Osteoblast (primary cell): ENCODE results near the gene C2orf76. TPM values are rescaled to one million over a fixed set of nuclear protein-coding genes. Genes with fewer than 3 reads are reported as not detected.

Experiments
- DNase-seq: peaks from one replicate; pipeline ENCODE4 v3.0.0; 2011; ENCODE audit warnings: low spot score, mixed read lengths; ENCODE audit not compliant: insufficient read length; ENCODE audit errors: missing footprints
- H2AFZ ChIP-seq: 2 replicates; pipeline ENCODE4 v1.6.0; 2011; ENCODE audit warnings: mild to moderate bottlenecking, low read length
- H3K27ac ChIP-seq: 2 replicates; pipeline ENCODE4 v1.5.1; 2011; ENCODE audit warnings: mild to moderate bottlenecking, low read depth, low read length, moderate library complexity
- H3K27me3 ChIP-seq: 2 replicates; pipeline ENCODE4 v1.6.0; 2012; ENCODE audit warnings: mild to moderate bottlenecking, control low read depth, inconsistent platforms, low read length, moderate library complexity; ENCODE audit not compliant: insufficient read depth
- H3K36me3 ChIP-seq: 2 replicates; pipeline ENCODE4 v1.5.1; 2011; ENCODE audit warnings: mild to moderate bottlenecking, low read length, control low read depth, moderate library complexity; ENCODE audit not compliant: insufficient read depth
- H3K4me1 ChIP-seq: 2 replicates; pipeline ENCODE4 v1.5.1; 2011; ENCODE audit warnings: mild to moderate bottlenecking, low read length, control low read depth, moderate library complexity; ENCODE audit not compliant: insufficient read depth
- H3K4me2 ChIP-seq: 2 replicates; pipeline ENCODE4 v1.6.0; 2011; ENCODE audit warnings: mild to moderate bottlenecking, low read length; ENCODE audit not compliant: insufficient read depth
- H3K4me3 ChIP-seq: fragments of 200-600 bp; sonication (generic); 3 replicates; pipeline ENCODE4 v1.5.1; 2012; ENCODE audit warnings: mild to moderate bottlenecking, low read length, inconsistent platforms; ENCODE audit not compliant: insufficient read depth
- H3K79me2 ChIP-seq: 2 replicates; pipeline ENCODE4 v1.6.0; 2012; ENCODE audit warnings: mild to moderate bottlenecking, low read length, control low read depth, inconsistent platforms; ENCODE audit not compliant: insufficient read depth
- H3K9me3 ChIP-seq: 2 replicates; pipeline ENCODE4 v1.5.1; 2011; ENCODE audit warnings: low read depth, low read length, control low read depth
- H4K20me1 ChIP-seq: 2 replicates; pipeline ENCODE4 v1.6.0; 2012; ENCODE audit warnings: mild to moderate bottlenecking, low read length, control low read depth; ENCODE audit not compliant: insufficient read depth
- CTCF ChIP-seq: IDR thresholded peaks from 2 replicates; pipeline ENCODE4 v1.5.1; 2011; ENCODE audit warnings: mild to moderate bottlenecking, low read depth, low read length, moderate library complexity; ENCODE audit errors: extremely low read depth
- total RNA-seq: library from RNA; depleted of rRNA; stranded (reverse); fragments of >200 nt; gene quantifications from 2 replicates; pipeline ENCODE4 v1.2.3, GENCODE V29; 2012

The C2orf76 gene
- total RNA-seq, 1 donor = 6.5 TPM

- no peak for DNase-seq
- peak overlapping the region; percentile 72 for H2AFZ ChIP-seq
- H3K4me2 ChIP-seq = peak overlapping the region; percentile 84
- H3K79me2 ChIP-seq = no peaks in the 10 kb centered on the region
- no peaks in the 10 kb centered on the region for H3K36me3 ChIP-seq
- no peak for TF ChIP-seq CTCF
- no peak overlapping the region for H3K27ac ChIP-seq
- H3K27me3 ChIP-seq = no peaks in the 10 kb centered on the region
- no peaks in the 10 kb centered on the region for H4K20me1 ChIP-seq
- H3K4me1 ChIP-seq = no peaks in the 10 kb centered on the region
- no peaks in the 10 kb centered on the region for H3K9me3 ChIP-seq
- H3K4me3 ChIP-seq = peak overlapping the region; percentile 64
Observed at GRCh38 chr2:119305497-119306195, 61.0 kb downstream of the C2orf76 start.

- H2AFZ ChIP-seq = no peak overlapping the region
- H3K27ac ChIP-seq = no peak overlapping the region
- H3K4me1 ChIP-seq = no peaks in the 10 kb centered on the region
- H3K36me3 ChIP-seq = no peaks in the 10 kb centered on the region
- H3K79me2 ChIP-seq = no peaks in the 10 kb centered on the region
- H3K9me3 ChIP-seq = no peaks in the 10 kb centered on the region
- no peak for DNase-seq
- TF ChIP-seq CTCF = no peak
- H3K4me2 ChIP-seq = no peak overlapping the region
- H4K20me1 ChIP-seq = no peaks in the 10 kb centered on the region
- no peak overlapping the region for H3K4me3 ChIP-seq
- H3K27me3 ChIP-seq = no peaks in the 10 kb centered on the region
Observed at GRCh38 chr2:119304847-119305246, 61.8 kb downstream of the C2orf76 start.

GRCh38 chr2:119301413-119301812 is 65.2 kb downstream of the C2orf76 start:
- no peak overlapping the region for H3K4me3 ChIP-seq

More at GRCh38 chr2:119301413-119301812, 65.2 kb downstream of the C2orf76 start:
- no peaks in the 10 kb centered on the region for H3K79me2 ChIP-seq
- H3K36me3 ChIP-seq = no peaks in the 10 kb centered on the region
- no peak overlapping the region for H2AFZ ChIP-seq
- H3K9me3 ChIP-seq = no peaks in the 10 kb centered on the region
- H3K27me3 ChIP-seq = no peaks in the 10 kb centered on the region
- no peak for DNase-seq
- TF ChIP-seq CTCF = no peak
- no peaks in the 10 kb centered on the region for H4K20me1 ChIP-seq
- no peak overlapping the region for H3K27ac ChIP-seq
- no peaks in the 10 kb centered on the region for H3K4me1 ChIP-seq
- no peak overlapping the region for H3K4me2 ChIP-seq
